Glutamatergic neuron (in vitro differentiated cells): ENCODE results near the gene SPA17. TPM values are rescaled to one million over a fixed set of nuclear protein-coding genes. Genes with fewer than 3 reads are reported as not detected.

Experiments used
- DNase-seq: peaks from one replicate; pipeline ENCODE4 v3.0.0; 2022
- H3K27ac Mint-ChIP-seq: one replicate; pipeline ENCODE4 v1.8.0; 2020; ENCODE audit warnings: mild to moderate bottlenecking, mixed read lengths, inconsistent platforms; ENCODE audit not compliant: unreplicated experiment
- H3K27me3 Mint-ChIP-seq: one replicate; pipeline ENCODE4 v1.8.0; 2020; ENCODE audit warnings: mild to moderate bottlenecking, moderate library complexity, mixed read lengths, inconsistent platforms; ENCODE audit not compliant: unreplicated experiment
- H3K36me3 Mint-ChIP-seq: one replicate; pipeline ENCODE4 v1.8.0; 2020; ENCODE audit warnings: mild to moderate bottlenecking, mixed read lengths, inconsistent platforms; ENCODE audit not compliant: unreplicated experiment
- H3K4me1 Mint-ChIP-seq: one replicate; pipeline ENCODE4 v1.8.0; 2020; ENCODE audit warnings: mild to moderate bottlenecking, low read depth, mixed read lengths, inconsistent platforms; ENCODE audit not compliant: unreplicated experiment
- H3K4me3 Mint-ChIP-seq: one replicate; pipeline ENCODE4 v1.8.0; 2020; ENCODE audit warnings: mild to moderate bottlenecking, mixed read lengths, inconsistent platforms; ENCODE audit not compliant: unreplicated experiment
- H3K9me3 Mint-ChIP-seq: one replicate; pipeline ENCODE4 v1.8.0; 2020; ENCODE audit warnings: mild to moderate bottlenecking, moderate library complexity, mixed read lengths, inconsistent platforms; ENCODE audit not compliant: unreplicated experiment
- total RNA-seq: library from RNA; stranded (reverse); fragmentation: NEBNext Ultra II Directional; extraction: Animal tissue kit (Norgen Biotek cat#: 25700); gene quantifications from one replicate; pipeline ENCODE4 v1.2.1, GENCODE V29; 2021; ENCODE audit not compliant: unreplicated experiment
- TF ChIP-seq, protein P1 (sequence below): fragments of 200-600 bp; sonication (generic); IDR thresholded peaks from one replicate; pipeline ENCODE4 v1.5.0; 2021; ENCODE audit not compliant: partially characterized antibody, unreplicated experiment

SPA17 gene
- total RNA-seq, 1 donor from 2014 or later, result 4.6 TPM

DNA sequence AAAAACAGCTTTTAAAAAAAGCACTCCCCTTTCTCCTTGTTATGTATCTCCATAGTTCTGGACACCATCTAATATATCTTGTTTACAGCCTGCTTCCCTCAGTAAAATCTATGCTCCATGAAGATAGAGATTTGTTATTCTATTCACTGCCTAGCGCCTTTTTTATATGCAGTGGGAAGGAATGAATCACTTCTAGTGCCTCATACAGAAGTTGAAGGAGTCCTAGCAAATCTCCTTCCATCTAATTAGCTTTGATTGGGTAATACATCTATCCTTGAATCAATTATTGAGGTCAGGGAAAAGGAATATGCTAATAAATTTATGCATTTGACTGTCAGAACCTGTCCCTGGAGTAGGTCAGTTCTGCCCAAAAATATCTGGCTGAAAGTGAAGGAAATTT is 25.8 kb downstream of the SPA17 start:
- H3K36me3 Mint-ChIP-seq, result peaks cover 5% of the 10 kb centered on the region
- no peak overlapping the region for H3K4me3 Mint-ChIP-seq
- no peak overlapping the region for H3K27ac Mint-ChIP-seq
- H3K4me1 Mint-ChIP-seq, result no peaks in the 10 kb centered on the region
- TF ChIP-seq, protein P1, sequence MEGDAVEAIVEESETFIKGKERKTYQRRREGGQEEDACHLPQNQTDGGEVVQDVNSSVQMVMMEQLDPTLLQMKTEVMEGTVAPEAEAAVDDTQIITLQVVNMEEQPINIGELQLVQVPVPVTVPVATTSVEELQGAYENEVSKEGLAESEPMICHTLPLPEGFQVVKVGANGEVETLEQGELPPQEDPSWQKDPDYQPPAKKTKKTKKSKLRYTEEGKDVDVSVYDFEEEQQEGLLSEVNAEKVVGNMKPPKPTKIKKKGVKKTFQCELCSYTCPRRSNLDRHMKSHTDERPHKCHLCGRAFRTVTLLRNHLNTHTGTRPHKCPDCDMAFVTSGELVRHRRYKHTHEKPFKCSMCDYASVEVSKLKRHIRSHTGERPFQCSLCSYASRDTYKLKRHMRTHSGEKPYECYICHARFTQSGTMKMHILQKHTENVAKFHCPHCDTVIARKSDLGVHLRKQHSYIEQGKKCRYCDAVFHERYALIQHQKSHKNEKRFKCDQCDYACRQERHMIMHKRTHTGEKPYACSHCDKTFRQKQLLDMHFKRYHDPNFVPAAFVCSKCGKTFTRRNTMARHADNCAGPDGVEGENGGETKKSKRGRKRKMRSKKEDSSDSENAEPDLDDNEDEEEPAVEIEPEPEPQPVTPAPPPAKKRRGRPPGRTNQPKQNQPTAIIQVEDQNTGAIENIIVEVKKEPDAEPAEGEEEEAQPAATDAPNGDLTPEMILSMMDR, result no peak
- no peaks in the 10 kb centered on the region for H3K27me3 Mint-ChIP-seq
- no peaks in the 10 kb centered on the region for H3K9me3 Mint-ChIP-seq
- no peak for DNase-seq

DNA sequence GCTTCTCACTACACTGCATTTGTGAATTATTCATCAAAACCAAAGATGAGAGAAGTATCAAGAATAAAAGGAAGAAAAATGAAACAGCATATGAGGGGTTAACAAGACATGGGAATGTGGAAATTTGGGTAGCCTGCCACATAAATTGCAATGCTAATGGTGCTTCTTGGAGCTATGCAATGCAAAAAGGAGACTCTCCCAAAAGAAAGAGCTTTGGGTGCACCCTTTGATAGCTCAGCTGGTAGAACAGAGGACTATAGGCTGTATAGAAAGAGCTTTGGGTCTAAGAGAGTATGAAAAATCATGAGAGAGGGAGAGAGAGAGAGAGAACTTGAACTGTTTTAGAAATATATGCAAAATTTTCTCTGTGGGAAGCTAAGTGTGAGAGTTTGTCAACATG is 26.3 kb downstream of the SPA17 start:
- TF ChIP-seq, protein P1, result no peak
- no peaks in the 10 kb centered on the region for H3K9me3 Mint-ChIP-seq
- DNase-seq, result no peak
- no peaks in the 10 kb centered on the region for H3K27me3 Mint-ChIP-seq
- peaks cover 5% of the 10 kb centered on the region for H3K36me3 Mint-ChIP-seq
- H3K27ac Mint-ChIP-seq, result no peak overlapping the region
- H3K4me3 Mint-ChIP-seq, result no peak overlapping the region
- H3K4me1 Mint-ChIP-seq, result no peaks in the 10 kb centered on the region

DNA sequence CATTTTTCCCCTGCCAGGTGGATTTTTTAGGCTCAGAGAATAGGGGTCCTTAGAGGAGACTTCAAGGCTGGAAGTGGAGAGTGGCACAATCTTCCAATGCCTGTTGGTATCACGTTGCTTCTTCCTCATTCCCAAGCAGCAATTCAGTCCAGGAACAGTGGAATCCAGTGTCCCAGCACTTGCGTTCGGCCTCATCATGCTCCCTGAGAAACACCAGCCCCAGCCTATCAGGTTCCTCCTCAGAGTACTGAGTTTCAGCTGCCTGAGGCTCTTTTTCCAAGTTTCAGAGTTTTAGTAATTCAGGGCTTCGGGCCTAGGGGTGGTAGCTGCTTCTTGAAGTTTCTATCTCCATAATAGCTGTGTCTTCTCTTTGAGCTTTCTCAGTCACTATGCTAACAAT is 34.1 kb downstream of the SPA17 start:
- TF ChIP-seq, protein P1, result no peak
- Mint-ChIP-seq H3K36me3 (peaks cover 5% of the 10 kb centered on the region), H3K4me3 (no peak overlapping the region), H3K4me1 (peaks cover 4% of the 10 kb centered on the region), H3K27me3 (peaks cover 2% of the 10 kb centered on the region), H3K9me3 (peaks cover 6% of the 10 kb centered on the region), H3K27ac (no peak overlapping the region)
- DNase-seq, result no peak

DNA sequence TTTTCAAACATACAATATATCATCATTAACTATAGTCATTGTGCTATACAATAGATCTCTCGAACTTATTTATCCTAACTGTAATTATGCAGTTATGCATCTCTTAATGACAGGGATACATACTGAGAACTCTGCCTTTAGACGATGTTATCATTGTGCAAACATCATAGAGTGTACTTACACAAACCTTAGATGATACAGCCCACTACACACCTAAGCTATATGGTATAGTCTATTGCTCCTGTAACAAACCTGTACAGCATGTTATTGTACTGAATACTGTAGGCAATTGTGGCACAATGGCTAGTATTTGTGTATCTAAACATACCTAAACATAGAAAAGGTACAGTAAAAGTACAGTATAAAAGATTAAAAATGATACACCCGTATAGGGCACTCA is 38.7 kb downstream of the SPA17 start:
- TF ChIP-seq, protein P1, result no peak
- H3K27ac Mint-ChIP-seq, result no peak overlapping the region
- H3K4me3 Mint-ChIP-seq, result no peak overlapping the region
- H3K27me3 Mint-ChIP-seq, result peaks cover 6% of the 10 kb centered on the region
- H3K36me3 Mint-ChIP-seq, result peaks cover 9% of the 10 kb centered on the region
- H3K4me1 Mint-ChIP-seq, result peaks cover 2% of the 10 kb centered on the region
- DNase-seq, result no peak
- H3K9me3 Mint-ChIP-seq, result peaks cover 2% of the 10 kb centered on the region

DNA sequence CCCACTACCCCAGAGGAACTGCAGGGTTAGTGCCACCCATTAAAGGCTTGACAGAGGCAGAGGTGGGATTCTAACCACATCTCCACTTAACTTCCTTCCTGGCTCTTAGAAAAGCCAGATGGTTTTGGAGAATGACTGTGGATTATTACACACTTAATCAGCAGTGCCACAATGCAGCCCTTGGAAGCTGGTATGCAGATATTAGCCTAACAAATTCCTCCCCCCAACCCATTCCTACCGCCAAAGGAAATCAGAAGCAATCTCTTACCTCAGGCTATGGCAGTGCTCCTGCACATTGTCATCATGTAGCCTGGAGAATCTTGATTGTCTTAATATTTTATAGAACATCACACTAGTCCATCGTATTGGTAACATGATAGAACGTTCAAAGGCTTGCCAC is 42.9 kb downstream of the SPA17 start:
- TF ChIP-seq, protein P1, result no peak
- peaks cover 29% of the 10 kb centered on the region for H3K4me1 Mint-ChIP-seq
- no peak for DNase-seq
- H3K27me3 Mint-ChIP-seq, result peaks cover 10% of the 10 kb centered on the region
- H3K27ac Mint-ChIP-seq, result no peak overlapping the region
- peaks cover 5% of the 10 kb centered on the region for H3K9me3 Mint-ChIP-seq
- H3K36me3 Mint-ChIP-seq, result peaks cover 4% of the 10 kb centered on the region
- no peak overlapping the region for H3K4me3 Mint-ChIP-seq
